Measurements from ENCODE around the gene AAGAB.

- TF ChIP-seq ZNF2 (tag by site-specific recombination; IDR thresholded peaks at IDR 0.05) = no peak
- no peak for TF ChIP-seq ZBTB1 (tag by site-specific recombination; IDR thresholded peaks at IDR 0.05)
- no peak for TF ChIP-seq TCF7L2 (IDR thresholded peaks at IDR 0.05; ENCODE audit: borderline replicate concordance, low read depth, low read length)
- TF ChIP-seq ZNF26 (tag by site-specific recombination; IDR thresholded peaks at IDR 0.05) = no peak
- TF ChIP-seq ZNF518A (tag by site-specific recombination; conservative IDR thresholded peaks at IDR 0.05; ENCODE audit: low read depth) = no peak
- no peak for TF ChIP-seq CTCF (tag by site-specific recombination; IDR thresholded peaks at IDR 0.05)
- no peak for TF ChIP-seq ZNF621 (tag by site-specific recombination; IDR thresholded peaks at IDR 0.05)
- TF ChIP-seq ZNF626 (tag by site-specific recombination; IDR thresholded peaks at IDR 0.05) = no peak
- TF ChIP-seq ZNF544 (tag by site-specific recombination; IDR thresholded peaks at IDR 0.05) = no peak
Measured at GRCh38 chr15:67171471-67171870, 83.0 kb downstream of the AAGAB start.
